Tibial nerve (tissue), 4 donors: ENCODE results near the gene NRXN2.

ENCODE experiments used
- CTCF ChIP-seq, 5 experiments: fragments of 200-600 bp in 3 of 5; fragments of 450-650 bp in 2 of 5; sonication (generic) in 3 of 5; IDR thresholded peaks; one replicate each; pipeline ENCODE4 v1.5.1; 2016 to 2019; ENCODE audit warnings: antibody characterized with exemption in 5 of 5, mild to moderate bottlenecking in 3 of 5, moderate library complexity in 2 of 5
- EP300 ChIP-seq, 2 donors: sonication (generic); formaldehyde crosslinking; IDR thresholded peaks; one replicate each; pipeline ENCODE4 v1.6.1; 2017; ENCODE audit warnings: antibody characterized with exemption in 2 of 2, mild to moderate bottlenecking in 1 of 2
- POLR2A ChIP-seq, 2 donors: fragments of 450-650 bp; IDR thresholded peaks; one replicate each; pipeline ENCODE4 v1.6.1; 2017; ENCODE audit warnings: antibody characterized with exemption in 2 of 2, mild to moderate bottlenecking in 2 of 2, moderate library complexity in 2 of 2

- TF ChIP-seq POLR2A (IDR thresholded peaks at IDR 0.05) (no peak), CTCF (IDR thresholded peaks at IDR 0.05) (no peak), EP300 (IDR thresholded peaks at IDR 0.05) (no peak)
These were observed 34.7 kb upstream of the NRXN2 start for GRCh38 chr11:64757549-64758329.
